SK-N-SH treated with all-trans-retinoic acid at 6 μM for 48 hours (cell line): ENCODE results near the gene PTPRG.
A peak's percentile ranks its signal among the peaks of the same experiment; 100 is the strongest.

ENCODE experiments used
- ATAC-seq: fragments of 200-7000 bp; cut with Tn5 transposase; 3 replicates; pipeline ENCODE4 v1.9.1; 2020; ENCODE audit warnings: mild to moderate bottlenecking, moderate library complexity
- ARNTL ChIP-seq: fragments of 450-650 bp; formaldehyde crosslinking; IDR thresholded peaks from 2 replicates; pipeline ENCODE4 v1.5.0; 2020; ENCODE audit warnings: low read depth, mild to moderate bottlenecking, moderate library complexity, borderline replicate concordance
- BACH2 ChIP-seq: fragments of 250-450 bp; sonication (Bioruptor Pico); IDR thresholded peaks from 2 replicates; pipeline ENCODE4 v1.9.0; 2021; ENCODE audit warnings: mild to moderate bottlenecking, borderline replicate concordance
- CSDC2 ChIP-seq: fragments of 250-450 bp; sonication (Bioruptor Pico); IDR thresholded peaks from 2 replicates; pipeline ENCODE4 v1.5.0; 2020; ENCODE audit warnings: mild to moderate bottlenecking, moderate library complexity
- ESRRG ChIP-seq: fragments of 250-450 bp; sonication (Bioruptor Pico); IDR thresholded peaks from 2 replicates; pipeline ENCODE4 v1.6.1; 2021; ENCODE audit warnings: mild to moderate bottlenecking
- GLIS3 ChIP-seq: fragments of 250-450 bp; sonication (Bioruptor Pico); IDR thresholded peaks from 2 replicates; pipeline ENCODE4 v1.5.0; 2020; ENCODE audit warnings: mild to moderate bottlenecking, moderate library complexity
- ISL1 ChIP-seq: fragments of 250-450 bp; sonication (Bioruptor Pico); IDR thresholded peaks from 2 replicates; pipeline ENCODE4 v2.1.2; 2022; ENCODE audit warnings: mild to moderate bottlenecking, moderate library complexity
- OSR1 ChIP-seq: fragments of 250-450 bp; sonication (Bioruptor Pico); IDR thresholded peaks from 2 replicates; pipeline ENCODE4 v1.8.0; 2022; ENCODE audit warnings: moderate library complexity, mild to moderate bottlenecking, inconsistent platforms
- PPARA ChIP-seq: fragments of 250-450 bp; sonication (Bioruptor Pico); IDR thresholded peaks from 2 replicates; pipeline ENCODE4 v1.5.0; 2020; ENCODE audit warnings: mild to moderate bottlenecking, borderline replicate concordance
- RARB ChIP-seq: fragments of 250-450 bp; sonication (Bioruptor Pico); IDR thresholded peaks from 2 replicates; pipeline ENCODE4 v1.8.0; 2021; ENCODE audit warnings: mild to moderate bottlenecking, moderate library complexity
- SNAI2 ChIP-seq: fragments of 250-450 bp; sonication (Bioruptor Pico); IDR thresholded peaks from 2 replicates; pipeline ENCODE4 v1.5.0; 2020; ENCODE audit warnings: mild to moderate bottlenecking, moderate library complexity
- TCF4 ChIP-seq: fragments of 250-450 bp; sonication (Bioruptor Pico); IDR thresholded peaks from 2 replicates; pipeline ENCODE4 v1.8.0; 2021; ENCODE audit warnings: mild to moderate bottlenecking, moderate library complexity, borderline replicate concordance
- TOX ChIP-seq: fragments of 250-450 bp; sonication (Bioruptor Pico); IDR thresholded peaks from 2 replicates; pipeline ENCODE4 v1.8.0; 2021; ENCODE audit warnings: mild to moderate bottlenecking, moderate library complexity, borderline replicate concordance
- ZC3H10 ChIP-seq: fragments of 250-450 bp; sonication (Bioruptor Pico); IDR thresholded peaks from 2 replicates; pipeline ENCODE4 v1.5.1; 2021; ENCODE audit warnings: mild to moderate bottlenecking, moderate library complexity
- ZFP3 ChIP-seq: fragments of 250-450 bp; sonication (Bioruptor Pico); IDR thresholded peaks from 2 replicates; pipeline ENCODE4 v1.5.0; 2020; ENCODE audit warnings: mild to moderate bottlenecking, moderate library complexity
- ZFP30 ChIP-seq: fragments of 450-650 bp; formaldehyde crosslinking; IDR thresholded peaks from 2 replicates; pipeline ENCODE4 v1.5.0; 2022; ENCODE audit warnings: mild to moderate bottlenecking, moderate library complexity
- TF ChIP-seq, protein P1 (sequence below): fragments of 250-450 bp; sonication (Bioruptor Pico); IDR thresholded peaks from 2 replicates; pipeline ENCODE4 v1.5.0; 2020; ENCODE audit warnings: mild to moderate bottlenecking, moderate library complexity
- TF ChIP-seq, protein P2 (sequence below): fragments of 250-450 bp; sonication (Bioruptor Pico); IDR thresholded peaks from 2 replicates; pipeline ENCODE4 v1.5.1; 2021; ENCODE audit warnings: mild to moderate bottlenecking, moderate library complexity
- TF ChIP-seq, protein P3 (sequence below): fragments of 250-450 bp; sonication (Bioruptor Pico); IDR thresholded peaks from 2 replicates; pipeline ENCODE4 v1.8.0; 2021; ENCODE audit warnings: low read depth, mild to moderate bottlenecking, moderate library complexity, borderline replicate concordance
- TF ChIP-seq, protein P4 (sequence below): fragments of 250-450 bp; sonication (Bioruptor Pico); IDR thresholded peaks from 2 replicates; pipeline ENCODE4 v1.5.1; 2020; ENCODE audit warnings: low read depth, mild to moderate bottlenecking, moderate library complexity
- TF ChIP-seq, protein P5 (sequence below): fragments of 250-450 bp; sonication (Bioruptor Pico); IDR thresholded peaks from 2 replicates; pipeline ENCODE4 v1.8.0; 2020; ENCODE audit warnings: mild to moderate bottlenecking, moderate library complexity, borderline replicate concordance

Gene PTPRG

DNA sequence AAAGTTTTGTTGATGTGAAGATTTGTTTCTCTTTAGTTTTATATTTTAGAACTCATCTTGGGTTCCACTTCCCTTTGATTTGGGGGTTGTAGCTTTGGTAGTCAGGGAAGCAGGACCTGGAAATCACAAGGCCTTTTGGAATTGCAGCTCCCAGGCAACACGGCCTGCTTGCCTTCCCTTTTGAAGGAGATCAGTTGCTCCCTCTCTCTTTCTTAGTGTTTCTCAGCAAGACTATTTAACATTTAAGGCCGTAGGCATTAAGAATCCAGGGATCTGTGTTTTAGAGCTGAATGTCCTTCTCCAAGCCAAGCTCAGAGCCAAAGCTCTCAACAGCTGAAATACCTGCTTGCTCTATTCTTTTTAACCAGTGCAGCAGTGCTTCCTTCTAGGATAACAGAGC, 310.3 kb downstream of the PTPRG start:
- no peak for TF ChIP-seq ESRRG (CRISPR knock-in tag)
- TF ChIP-seq, protein P1, sequence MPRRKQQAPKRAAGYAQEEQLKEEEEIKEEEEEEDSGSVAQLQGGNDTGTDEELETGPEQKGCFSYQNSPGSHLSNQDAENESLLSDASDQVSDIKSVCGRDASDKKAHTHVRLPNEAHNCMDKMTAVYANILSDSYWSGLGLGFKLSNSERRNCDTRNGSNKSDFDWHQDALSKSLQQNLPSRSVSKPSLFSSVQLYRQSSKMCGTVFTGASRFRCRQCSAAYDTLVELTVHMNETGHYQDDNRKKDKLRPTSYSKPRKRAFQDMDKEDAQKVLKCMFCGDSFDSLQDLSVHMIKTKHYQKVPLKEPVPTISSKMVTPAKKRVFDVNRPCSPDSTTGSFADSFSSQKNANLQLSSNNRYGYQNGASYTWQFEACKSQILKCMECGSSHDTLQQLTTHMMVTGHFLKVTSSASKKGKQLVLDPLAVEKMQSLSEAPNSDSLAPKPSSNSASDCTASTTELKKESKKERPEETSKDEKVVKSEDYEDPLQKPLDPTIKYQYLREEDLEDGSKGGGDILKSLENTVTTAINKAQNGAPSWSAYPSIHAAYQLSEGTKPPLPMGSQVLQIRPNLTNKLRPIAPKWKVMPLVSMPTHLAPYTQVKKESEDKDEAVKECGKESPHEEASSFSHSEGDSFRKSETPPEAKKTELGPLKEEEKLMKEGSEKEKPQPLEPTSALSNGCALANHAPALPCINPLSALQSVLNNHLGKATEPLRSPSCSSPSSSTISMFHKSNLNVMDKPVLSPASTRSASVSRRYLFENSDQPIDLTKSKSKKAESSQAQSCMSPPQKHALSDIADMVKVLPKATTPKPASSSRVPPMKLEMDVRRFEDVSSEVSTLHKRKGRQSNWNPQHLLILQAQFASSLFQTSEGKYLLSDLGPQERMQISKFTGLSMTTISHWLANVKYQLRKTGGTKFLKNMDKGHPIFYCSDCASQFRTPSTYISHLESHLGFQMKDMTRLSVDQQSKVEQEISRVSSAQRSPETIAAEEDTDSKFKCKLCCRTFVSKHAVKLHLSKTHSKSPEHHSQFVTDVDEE (CRISPR knock-in tag) = no peak
- TF ChIP-seq, protein P2, sequence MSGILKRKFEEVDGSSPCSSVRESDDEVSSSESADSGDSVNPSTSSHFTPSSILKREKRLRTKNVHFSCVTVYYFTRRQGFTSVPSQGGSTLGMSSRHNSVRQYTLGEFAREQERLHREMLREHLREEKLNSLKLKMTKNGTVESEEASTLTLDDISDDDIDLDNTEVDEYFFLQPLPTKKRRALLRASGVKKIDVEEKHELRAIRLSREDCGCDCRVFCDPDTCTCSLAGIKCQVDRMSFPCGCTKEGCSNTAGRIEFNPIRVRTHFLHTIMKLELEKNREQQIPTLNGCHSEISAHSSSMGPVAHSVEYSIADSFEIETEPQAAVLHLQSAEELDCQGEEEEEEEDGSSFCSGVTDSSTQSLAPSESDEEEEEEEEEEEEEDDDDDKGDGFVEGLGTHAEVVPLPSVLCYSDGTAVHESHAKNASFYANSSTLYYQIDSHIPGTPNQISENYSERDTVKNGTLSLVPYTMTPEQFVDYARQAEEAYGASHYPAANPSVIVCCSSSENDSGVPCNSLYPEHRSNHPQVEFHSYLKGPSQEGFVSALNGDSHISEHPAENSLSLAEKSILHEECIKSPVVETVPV (CRISPR knock-in tag) = no peak
- no peak for TF ChIP-seq GLIS3 (CRISPR knock-in tag)
- TF ChIP-seq SNAI2 (CRISPR knock-in tag) = no peak
- no peak for TF ChIP-seq PPARA
- no peak for TF ChIP-seq TCF4
- no peak for TF ChIP-seq TOX
- no peak for TF ChIP-seq BACH2
- no peak for ATAC-seq

DNA sequence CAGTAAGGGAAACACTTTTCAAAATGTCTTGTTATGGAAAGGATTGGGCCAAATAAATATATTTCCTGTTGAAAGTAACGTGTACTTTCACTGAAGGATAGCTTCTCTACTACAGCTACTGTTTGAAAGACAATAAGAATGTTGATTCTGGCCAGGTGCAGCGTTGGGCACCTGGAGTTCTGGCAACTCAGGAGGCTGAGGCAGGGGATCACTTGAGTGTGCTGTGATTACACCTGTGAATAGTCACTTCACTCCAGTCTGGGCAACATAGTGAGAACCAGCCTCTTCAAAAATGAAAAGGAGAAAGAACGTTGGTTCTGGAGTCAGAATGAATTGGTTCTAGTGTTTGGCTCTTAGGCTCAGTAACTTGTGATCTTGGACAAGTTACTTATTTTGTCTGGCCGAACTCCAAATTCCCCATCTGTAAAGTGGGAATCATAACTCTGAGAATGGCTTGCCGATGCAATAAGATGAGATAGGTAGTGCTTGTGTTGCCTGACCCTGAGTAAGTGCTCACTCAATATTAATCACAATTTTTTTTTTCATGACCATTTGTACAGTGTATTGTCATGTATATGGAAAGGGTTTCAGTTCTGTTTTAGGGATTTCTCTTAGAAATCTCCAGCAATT, 310.8 kb downstream of the PTPRG start:
- ATAC-seq = no peak
- TF ChIP-seq RARB (CRISPR knock-in tag) = no peak
- no peak for TF ChIP-seq ZC3H10 (CRISPR knock-in tag)
- TF ChIP-seq, protein P3, sequence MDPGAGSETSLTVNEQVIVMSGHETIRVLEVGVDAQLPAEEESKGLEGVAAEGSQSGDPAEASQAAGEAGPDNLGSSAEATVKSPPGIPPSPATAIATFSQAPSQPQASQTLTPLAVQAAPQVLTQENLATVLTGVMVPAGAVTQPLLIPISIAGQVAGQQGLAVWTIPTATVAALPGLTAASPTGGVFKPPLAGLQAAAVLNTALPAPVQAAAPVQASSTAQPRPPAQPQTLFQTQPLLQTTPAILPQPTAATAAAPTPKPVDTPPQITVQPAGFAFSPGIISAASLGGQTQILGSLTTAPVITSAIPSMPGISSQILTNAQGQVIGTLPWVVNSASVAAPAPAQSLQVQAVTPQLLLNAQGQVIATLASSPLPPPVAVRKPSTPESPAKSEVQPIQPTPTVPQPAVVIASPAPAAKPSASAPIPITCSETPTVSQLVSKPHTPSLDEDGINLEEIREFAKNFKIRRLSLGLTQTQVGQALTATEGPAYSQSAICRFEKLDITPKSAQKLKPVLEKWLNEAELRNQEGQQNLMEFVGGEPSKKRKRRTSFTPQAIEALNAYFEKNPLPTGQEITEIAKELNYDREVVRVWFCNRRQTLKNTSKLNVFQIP (CRISPR knock-in tag) = no peak
- TF ChIP-seq TOX = no peak
- TF ChIP-seq PPARA = no peak
- TF ChIP-seq ZFP3 (CRISPR knock-in tag) = no peak
- no peak for TF ChIP-seq GLIS3 (CRISPR knock-in tag)
- no peak for TF ChIP-seq CSDC2 (CRISPR knock-in tag)
- no peak for TF ChIP-seq ZFP30
- no peak for TF ChIP-seq ARNTL (CRISPR knock-in tag)
- TF ChIP-seq BACH2 = no peak
- TF ChIP-seq, protein P4, sequence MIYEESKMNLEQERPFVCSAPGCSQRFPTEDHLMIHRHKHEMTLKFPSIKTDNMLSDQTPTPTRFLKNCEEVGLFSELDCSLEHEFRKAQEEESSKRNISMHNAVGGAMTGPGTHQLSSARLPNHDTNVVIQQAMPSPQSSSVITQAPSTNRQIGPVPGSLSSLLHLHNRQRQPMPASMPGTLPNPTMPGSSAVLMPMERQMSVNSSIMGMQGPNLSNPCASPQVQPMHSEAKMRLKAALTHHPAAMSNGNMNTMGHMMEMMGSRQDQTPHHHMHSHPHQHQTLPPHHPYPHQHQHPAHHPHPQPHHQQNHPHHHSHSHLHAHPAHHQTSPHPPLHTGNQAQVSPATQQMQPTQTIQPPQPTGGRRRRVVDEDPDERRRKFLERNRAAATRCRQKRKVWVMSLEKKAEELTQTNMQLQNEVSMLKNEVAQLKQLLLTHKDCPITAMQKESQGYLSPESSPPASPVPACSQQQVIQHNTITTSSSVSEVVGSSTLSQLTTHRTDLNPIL (CRISPR knock-in tag) = no peak
- TF ChIP-seq ISL1 = no peak
- no peak for TF ChIP-seq SNAI2 (CRISPR knock-in tag)
- TF ChIP-seq, protein P5, sequence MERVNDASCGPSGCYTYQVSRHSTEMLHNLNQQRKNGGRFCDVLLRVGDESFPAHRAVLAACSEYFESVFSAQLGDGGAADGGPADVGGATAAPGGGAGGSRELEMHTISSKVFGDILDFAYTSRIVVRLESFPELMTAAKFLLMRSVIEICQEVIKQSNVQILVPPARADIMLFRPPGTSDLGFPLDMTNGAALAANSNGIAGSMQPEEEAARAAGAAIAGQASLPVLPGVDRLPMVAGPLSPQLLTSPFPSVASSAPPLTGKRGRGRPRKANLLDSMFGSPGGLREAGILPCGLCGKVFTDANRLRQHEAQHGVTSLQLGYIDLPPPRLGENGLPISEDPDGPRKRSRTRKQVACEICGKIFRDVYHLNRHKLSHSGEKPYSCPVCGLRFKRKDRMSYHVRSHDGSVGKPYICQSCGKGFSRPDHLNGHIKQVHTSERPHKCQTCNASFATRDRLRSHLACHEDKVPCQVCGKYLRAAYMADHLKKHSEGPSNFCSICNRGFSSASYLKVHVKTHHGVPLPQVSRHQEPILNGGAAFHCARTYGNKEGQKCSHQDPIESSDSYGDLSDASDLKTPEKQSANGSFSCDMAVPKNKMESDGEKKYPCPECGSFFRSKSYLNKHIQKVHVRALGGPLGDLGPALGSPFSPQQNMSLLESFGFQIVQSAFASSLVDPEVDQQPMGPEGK (CRISPR knock-in tag) = no peak
- TF ChIP-seq OSR1 (CRISPR knock-in tag) = no peak

DNA sequence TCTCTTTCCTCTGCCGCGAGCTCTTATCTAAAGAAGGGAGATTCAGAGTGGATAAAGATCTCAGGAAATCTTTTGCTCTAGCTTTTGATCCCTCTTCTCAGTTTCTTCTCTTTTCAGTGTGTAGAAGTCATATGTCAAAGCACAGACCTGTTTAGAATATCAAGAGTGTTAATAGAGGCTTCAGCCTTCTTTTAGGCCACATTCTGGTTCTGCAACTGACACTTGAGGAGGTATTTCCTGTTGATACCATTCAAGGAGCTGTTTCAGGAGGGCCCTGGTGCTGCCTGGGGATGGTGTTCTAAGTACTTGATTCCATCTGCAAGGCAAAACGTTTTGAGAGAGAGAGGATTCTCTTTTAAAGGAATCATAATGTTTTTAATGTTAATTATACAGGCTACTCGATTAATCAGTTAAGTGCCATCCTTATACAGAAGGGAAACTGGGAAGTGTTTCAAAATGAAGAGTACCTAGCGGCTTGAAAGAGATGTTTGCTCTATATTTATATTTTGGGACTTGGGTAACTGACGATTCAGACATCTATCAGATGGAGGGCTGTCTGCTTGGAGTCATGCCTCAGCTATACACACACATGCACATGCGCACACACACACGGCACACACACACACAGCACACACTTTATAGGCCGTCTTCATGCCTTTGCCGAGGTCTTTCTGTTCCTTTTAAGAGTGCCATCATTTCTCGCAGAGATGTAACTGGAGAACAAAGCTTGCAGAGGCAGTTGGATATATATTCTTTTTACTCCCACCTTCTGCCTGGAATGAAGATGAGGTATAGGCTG, 313.9 kb downstream of the PTPRG start:
- ATAC-seq = peak; percentile 77
- no peak for TF ChIP-seq ZFP30
- TF ChIP-seq, protein P2 (CRISPR knock-in tag) = no peak
